Karpas-422 (cell line): ENCODE data around the gene CDH6. TPM values are rescaled to one million over a fixed set of nuclear protein-coding genes. Genes with fewer than 3 reads are reported as not detected.

Experiments used
- DNase-seq: peaks from one replicate; pipeline ENCODE4 v3.0.0-alpha.2; 2015
- H2AFZ ChIP-seq: fragments of 200-600 bp; sonication (generic); 2 replicates; pipeline ENCODE4 v1.6.1; 2014; ENCODE audit warnings: antibody characterized with exemption, low read length, mixed read lengths
- H3K27ac ChIP-seq: fragments of 200-600 bp; sonication (generic); 2 replicates; pipeline ENCODE4 v1.5.1; 2014; ENCODE audit warnings: mild to moderate bottlenecking, low read length, moderate library complexity
- H3K27me3 ChIP-seq: fragments of 200-600 bp; sonication (generic); 2 replicates; pipeline ENCODE4 v1.6.1; 2014; ENCODE audit warnings: low read length, mixed read lengths
- H3K36me3 ChIP-seq: fragments of 200-600 bp; sonication (generic); 2 replicates; pipeline ENCODE4 v1.6.1; 2014; ENCODE audit warnings: low read length, mixed read lengths; ENCODE audit not compliant: insufficient read depth
- H3K4me1 ChIP-seq: fragments of 200-600 bp; sonication (generic); 2 replicates; pipeline ENCODE4 v1.6.1; 2014; ENCODE audit warnings: mild to moderate bottlenecking, low read length, mixed read lengths
- H3K4me2 ChIP-seq: fragments of 200-600 bp; sonication (generic); 2 replicates; pipeline ENCODE4 v1.6.1; 2014; ENCODE audit warnings: low read length, low read depth, mild to moderate bottlenecking; ENCODE audit not compliant: poor library complexity, severe bottlenecking
- H3K4me3 ChIP-seq: fragments of 200-600 bp; sonication (generic); 2 replicates; pipeline ENCODE4 v1.5.1; 2014; ENCODE audit warnings: mild to moderate bottlenecking, antibody characterized with exemption, low read length, mixed read lengths
- H3K79me2 ChIP-seq: fragments of 200-600 bp; sonication (generic); 2 replicates; pipeline ENCODE4 v1.6.1; 2014; ENCODE audit warnings: mild to moderate bottlenecking, low read length, mixed read lengths
- H3K9ac ChIP-seq: fragments of 200-600 bp; sonication (generic); 2 replicates; pipeline ENCODE4 v1.6.0; 2014; ENCODE audit warnings: low read length
- H3K9me2 ChIP-seq: fragments of 200-600 bp; sonication (generic), shearing (Covaris generic); replicated peaks from 2 replicates; pipeline ENCODE4 v1.6.0; 2014; ENCODE audit warnings: mild to moderate bottlenecking, low read length, moderate library complexity; ENCODE audit not compliant: insufficient read depth
- H3K9me3 ChIP-seq: fragments of 300-700, 200-600 bp; sonication (generic); 2 replicates; pipeline ENCODE4 v1.6.1; 2014; ENCODE audit warnings: low read length, mixed read lengths
- H4K20me1 ChIP-seq: fragments of 200-600 bp; sonication (generic); 2 replicates; pipeline ENCODE4 v1.6.1; 2014; ENCODE audit warnings: mild to moderate bottlenecking, antibody characterized with exemption, low read length, low read depth; ENCODE audit not compliant: insufficient read depth
- total RNA-seq: library from RNA; depleted of rRNA; stranded (reverse); fragments of >200 nt; shearing (Covaris generic); gene quantifications from 2 replicates; pipeline ENCODE4 v1.2.3, GENCODE V29; 2014; ENCODE audit warnings: low replicate concordance

The CDH6 gene
- total RNA-seq, 1 experiment from 2014 or later, result not detected

DNA sequence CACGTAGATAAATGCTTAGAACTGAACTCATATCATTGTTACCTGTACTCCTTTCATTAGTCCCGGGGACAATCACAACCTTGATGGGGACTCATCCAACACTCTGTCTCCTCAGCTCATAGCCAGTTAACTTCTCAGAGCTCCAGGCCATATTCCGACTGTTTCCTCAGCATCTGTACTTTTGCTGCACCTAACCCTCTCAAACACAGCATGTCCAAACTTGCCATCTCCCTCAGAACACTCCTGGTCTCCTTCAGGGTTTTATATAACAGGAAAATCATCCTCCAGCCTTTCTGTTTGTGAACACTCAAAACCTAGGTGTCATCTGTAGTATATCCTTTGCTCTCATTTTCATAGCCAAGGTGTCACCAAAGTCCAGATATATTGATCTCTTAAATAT is 150.5 kb downstream of the CDH6 start:
- Histone ChIP-seq H3K4me2 (no peak overlapping the region), H3K9me2 (no peaks in the 10 kb centered on the region), H3K27ac (no peak overlapping the region), H2AFZ (no peak overlapping the region), H3K4me1 (no peaks in the 10 kb centered on the region), H3K79me2 (no peaks in the 10 kb centered on the region), H3K36me3 (no peaks in the 10 kb centered on the region), H3K4me3 (no peak overlapping the region), H3K9me3 (no peaks in the 10 kb centered on the region), H3K9ac (no peak overlapping the region), H3K27me3 (0 out of 2 replicates have a peak, but pooled peaks cover 4% of the 10 kb centered on the region), H4K20me1 (no peaks in the 10 kb centered on the region)
- no peak for DNase-seq

GRCh38 chr5:31346896-31347551 is 153.5 kb downstream of the CDH6 start:
- Histone ChIP-seq H3K4me1 (no peaks in the 10 kb centered on the region), H3K79me2 (no peaks in the 10 kb centered on the region), H3K9me3 (no peaks in the 10 kb centered on the region), H3K4me3 (no peak overlapping the region), H3K9ac (no peak overlapping the region), H4K20me1 (no peaks in the 10 kb centered on the region), H3K27me3 (0 out of 2 replicates have a peak, but pooled peaks cover 4% of the 10 kb centered on the region), H3K36me3 (no peaks in the 10 kb centered on the region), H3K27ac (no peak overlapping the region), H3K9me2 (no peaks in the 10 kb centered on the region), H3K4me2 (no peak overlapping the region), H2AFZ (no peak overlapping the region)
- DNase-seq, result no peak

- Histone ChIP-seq H3K4me1 (no peaks in the 10 kb centered on the region), H3K36me3 (no peaks in the 10 kb centered on the region), H3K4me3 (no peak overlapping the region), H3K79me2 (no peaks in the 10 kb centered on the region), H3K4me2 (no peak overlapping the region), H3K9me2 (no peaks in the 10 kb centered on the region), H3K9me3 (no peaks in the 10 kb centered on the region), H3K27ac (no peak overlapping the region), H3K9ac (no peak overlapping the region), H3K27me3 (0 out of 2 replicates have a peak, but pooled peaks cover 4% of the 10 kb centered on the region), H4K20me1 (no peaks in the 10 kb centered on the region), H2AFZ (no peak overlapping the region)
- no peak for DNase-seq
Observed at GRCh38 chr5:31347552-31347905, 154.0 kb downstream of the CDH6 start.

GRCh38 chr5:31350395-31350794 is 156.9 kb downstream of the CDH6 start:
- no peak overlapping the region for H3K9ac ChIP-seq
- no peaks in the 10 kb centered on the region for H3K9me2 ChIP-seq
- H3K4me1 ChIP-seq, result no peaks in the 10 kb centered on the region
- H3K36me3 ChIP-seq, result no peaks in the 10 kb centered on the region
- H3K4me2 ChIP-seq, result no peak overlapping the region
- H3K4me3 ChIP-seq, result no peak overlapping the region
- H4K20me1 ChIP-seq, result no peaks in the 10 kb centered on the region
- no peak overlapping the region for H2AFZ ChIP-seq
- no peak overlapping the region for H3K27ac ChIP-seq
- no peaks in the 10 kb centered on the region for H3K79me2 ChIP-seq
- no peaks in the 10 kb centered on the region for H3K9me3 ChIP-seq
- H3K27me3 ChIP-seq, result 0 out of 2 replicates have a peak, but pooled peaks cover 4% of the 10 kb centered on the region
- DNase-seq, result no peak

GRCh38 chr5:31355337-31355736 is 161.9 kb downstream of the CDH6 start:
- Histone ChIP-seq H3K4me1 (no peaks in the 10 kb centered on the region), H2AFZ (no peak overlapping the region), H4K20me1 (no peaks in the 10 kb centered on the region), H3K9me2 (no peaks in the 10 kb centered on the region), H3K36me3 (no peaks in the 10 kb centered on the region), H3K79me2 (no peaks in the 10 kb centered on the region), H3K27ac (no peak overlapping the region), H3K9me3 (no peaks in the 10 kb centered on the region), H3K4me3 (no peak overlapping the region), H3K27me3 (no peaks in the 10 kb centered on the region), H3K9ac (no peak overlapping the region), H3K4me2 (no peak overlapping the region)
- no peak for DNase-seq

DNA sequence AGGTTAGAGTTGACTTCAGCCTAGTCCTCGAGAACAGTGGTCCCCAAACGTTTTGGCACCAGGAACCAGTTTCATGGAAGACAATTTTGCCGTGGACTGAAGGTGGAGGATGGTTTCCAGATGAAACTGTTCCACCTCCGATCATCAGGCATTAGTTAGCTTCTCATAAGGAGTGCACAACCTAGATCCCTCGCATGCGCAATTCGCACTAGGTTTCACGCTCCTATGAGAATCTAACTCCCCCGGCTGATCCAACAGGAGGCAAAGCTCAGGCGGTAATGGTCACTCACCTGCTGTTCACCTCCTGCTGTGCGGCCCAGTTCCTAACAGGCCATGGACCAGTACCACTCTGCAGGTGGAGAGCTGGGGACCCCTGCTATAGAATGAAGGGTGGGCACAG is 163.6 kb downstream of the CDH6 start:
- H3K9me3 ChIP-seq, result no peaks in the 10 kb centered on the region

DNA sequence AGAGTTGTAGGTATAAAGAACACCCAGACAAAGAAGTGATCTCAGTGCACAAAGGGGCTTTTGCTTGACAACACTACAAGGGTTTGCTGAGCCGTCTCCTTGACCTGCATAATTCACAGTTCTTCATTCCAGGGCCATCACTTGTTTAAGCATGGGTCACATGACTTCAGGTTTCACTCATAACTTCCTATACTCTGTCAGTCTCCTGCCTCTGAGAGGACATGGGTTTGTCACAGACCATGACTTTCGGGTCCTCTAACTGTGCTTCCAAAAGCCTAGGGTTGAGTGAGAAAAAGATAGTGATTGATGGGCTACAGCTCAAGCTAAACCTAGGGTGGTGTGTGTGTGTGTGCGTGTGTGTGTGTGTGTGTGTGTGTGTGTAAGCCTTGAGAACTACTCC is 166.4 kb downstream of the CDH6 start:
- DNase-seq, result no peak
- Histone ChIP-seq H3K27ac (no peak overlapping the region), H3K4me3 (no peak overlapping the region), H4K20me1 (no peaks in the 10 kb centered on the region), H3K4me2 (no peak overlapping the region), H3K36me3 (no peaks in the 10 kb centered on the region), H3K9me3 (no peaks in the 10 kb centered on the region), H3K9ac (no peak overlapping the region), H3K27me3 (no peaks in the 10 kb centered on the region), H3K79me2 (no peaks in the 10 kb centered on the region), H3K9me2 (0 out of 2 replicates have a peak, but pooled peaks cover 3% of the 10 kb centered on the region), H2AFZ (no peak overlapping the region), H3K4me1 (no peaks in the 10 kb centered on the region)

More for the DNA sequence above, 163.6 kb downstream of the CDH6 start:
- Histone ChIP-seq H3K4me1 (no peaks in the 10 kb centered on the region), H3K36me3 (no peaks in the 10 kb centered on the region), H3K4me3 (no peak overlapping the region), H3K79me2 (no peaks in the 10 kb centered on the region), H3K4me2 (no peak overlapping the region), H2AFZ (no peak overlapping the region), H4K20me1 (no peaks in the 10 kb centered on the region), H3K27me3 (no peaks in the 10 kb centered on the region), H3K27ac (no peak overlapping the region), H3K9ac (no peak overlapping the region), H3K9me2 (no peaks in the 10 kb centered on the region)
- DNase-seq, result no peak

GRCh38 chr5:31361234-31361633 is 167.7 kb downstream of the CDH6 start:
- Histone ChIP-seq H3K9ac (no peak overlapping the region), H3K4me2 (no peak overlapping the region), H2AFZ (no peak overlapping the region), H3K4me1 (no peaks in the 10 kb centered on the region), H3K27ac (no peak overlapping the region), H3K79me2 (no peaks in the 10 kb centered on the region), H3K9me3 (no peaks in the 10 kb centered on the region), H3K9me2 (peaks cover 3% of the 10 kb centered on the region; the same call in 1 of the 2 replicates), H4K20me1 (no peaks in the 10 kb centered on the region), H3K4me3 (no peak overlapping the region), H3K27me3 (no peaks in the 10 kb centered on the region), H3K36me3 (no peaks in the 10 kb centered on the region)
- no peak for DNase-seq
